Common myeloid progenitor, CD34-positive (primary cell): ENCODE results near the gene CNGA4.

Experiments used
- CTCF ChIA-PET: fragments of 350-600 bp; sonication (Branson Sonifier 250); formaldehyde crosslinking; loops from one replicate; lab custom pipeline; 2021; ENCODE audit warnings: antibody characterized with exemption; lab: Charles Lee
- POLR2A ChIA-PET: fragments of 350-600 bp; sonication (Branson Sonifier 250); formaldehyde crosslinking; loops from one replicate; lab custom pipeline; 2021; ENCODE audit warnings: antibody characterized with exemption; lab: Charles Lee
- DNase-seq, 3 donors: peaks; one replicate each; pipeline versions ENCODE4 v3.0.0 to v3.0.0-alpha.2; 2013
- H3K27ac ChIP-seq, 2 experiments: 1 replicate in 1 of 2; 2 replicates in 1 of 2; pipeline ENCODE4 v1.7.0; 2013; ENCODE audit warnings: inconsistent platforms in 2 of 2, low read length in 2 of 2, mild to moderate bottlenecking in 2 of 2, low read depth in 1 of 2, moderate library complexity in 1 of 2; ENCODE audit not compliant: severe bottlenecking in 2 of 2, insufficient read depth in 1 of 2, poor library complexity in 1 of 2
- H3K27me3 ChIP-seq, 5 experiments: replicated peaks in 2 of 5; 1 replicate in 3 of 5; 2 replicates in 2 of 5; pipeline versions ENCODE4 v1.6.1 to v1.7.0; 2013; ENCODE audit warnings: low read length in 4 of 5, mild to moderate bottlenecking in 2 of 5, moderate library complexity in 2 of 5, inconsistent platforms in 1 of 5; ENCODE audit not compliant: insufficient read depth in 5 of 5, control insufficient read depth in 4 of 5
- H3K36me3 ChIP-seq, 4 experiments: 1 replicate in 2 of 4; 2 replicates in 2 of 4; pipeline versions ENCODE4 v1.6.1 to v1.7.0; 2013; ENCODE audit warnings: low read length in 3 of 4, control low read depth in 1 of 4, mild to moderate bottlenecking in 1 of 4; ENCODE audit not compliant: control insufficient read depth in 4 of 4, insufficient read depth in 4 of 4
- H3K4me1 ChIP-seq, 4 experiments: 1 replicate in 3 of 4; 2 replicates in 1 of 4; pipeline versions ENCODE4 v1.6.1 to v1.7.1; 2013; ENCODE audit warnings: low read length in 3 of 4, mild to moderate bottlenecking in 3 of 4, control low read depth in 1 of 4, inconsistent platforms in 1 of 4, moderate library complexity in 1 of 4; ENCODE audit not compliant: control insufficient read depth in 4 of 4, insufficient read depth in 4 of 4; ENCODE audit errors: control extremely low read depth in 1 of 4
- H3K4me3 ChIP-seq, 7 experiments: 1 replicate in 4 of 7; 2 replicates in 3 of 7; pipeline versions ENCODE4 v1.5.1 to v1.7.0; 2013; ENCODE audit warnings: mild to moderate bottlenecking in 7 of 7, low read length in 6 of 7, moderate library complexity in 6 of 7, inconsistent platforms in 2 of 7, low read depth in 2 of 7, control low read depth in 1 of 7; ENCODE audit not compliant: insufficient read depth in 4 of 7, control insufficient read depth in 1 of 7; ENCODE audit errors: extremely low read depth in 1 of 7
- H3K9me3 ChIP-seq, 5 experiments: 1 replicate in 4 of 5; 2 replicates in 1 of 5; pipeline versions ENCODE4 v1.6.1 to v1.7.1; 2013; ENCODE audit warnings: low read length in 4 of 5, mild to moderate bottlenecking in 2 of 5, inconsistent platforms in 1 of 5, low read depth in 1 of 5, moderate library complexity in 1 of 5; ENCODE audit not compliant: control insufficient read depth in 4 of 5, insufficient read depth in 2 of 5; ENCODE audit errors: control extremely low read depth in 1 of 5
- WGBS: methylation state at CpG from one replicate; pipeline ENCODE4 v1.1.5; 2013; ENCODE audit not compliant: insufficient coverage; 5-methylcytosine and 5-hydroxymethylcytosine counted together

The CNGA4 gene

GRCh38 chr11:6200975-6201374 lies 37.9 kb upstream of the CNGA4 start:
- no peaks in the 10 kb centered on the region for H3K9me3 ChIP-seq
- H3K36me3 ChIP-seq: peaks cover 0 to 11% (median 7%) of the 10 kb centered on the region in 4 experiments
- ChIA-PET CTCF (interaction anchor here (0.9 to 1.3 kb wide), 2 partner anchors 9 to 50 kb away, joined by 3 read pairs; no protein-coding TSS in a partner anchor), POLR2A (no interaction called here)
- no peak overlapping the region for H3K27ac ChIP-seq
- H3K4me1 ChIP-seq: peaks cover 0 to 11% (median 6%) of the 10 kb centered on the region in 4 experiments
- H3K27me3 ChIP-seq: peaks cover 0 to 2% (median 0%) of the 10 kb centered on the region in 5 experiments
- H3K4me3 ChIP-seq: no peak overlapping the region
- WGBS: 100% methylated on average over 2 of the region's 4 CpGs
- DNase-seq: peak; percentile 14 to 70 (median 65)

GRCh38 chr11:6201481-6201880 lies 37.4 kb upstream of the CNGA4 start:
- peaks cover 0 to 9% (median 5%) of the 10 kb centered on the region in 4 experiments for H3K4me1 ChIP-seq
- CTCF ChIA-PET: interaction anchor here (0.9 to 1.3 kb wide), 2 partner anchors 10 to 49 kb away, joined by 3 read pairs; no protein-coding TSS in a partner anchor

GRCh38 chr11:6202041-6202440 lies 36.8 kb upstream of the CNGA4 start:
- 89% methylated on average over 1 of the region's 1 CpG for WGBS
- H3K27me3 ChIP-seq: no peaks in the 10 kb centered on the region
- H3K9me3 ChIP-seq: no peaks in the 10 kb centered on the region
- ChIA-PET CTCF (no interaction called here), POLR2A (no interaction called here)
- H3K4me3 ChIP-seq: no peak overlapping the region
- peaks cover 0 to 11% (median 7%) of the 10 kb centered on the region in 4 experiments for H3K36me3 ChIP-seq
- DNase-seq: no peak
- H3K27ac ChIP-seq: no peak overlapping the region
- H3K4me1 ChIP-seq: peaks cover 0 to 9% (median 4%) of the 10 kb centered on the region in 4 experiments

More at GRCh38 chr11:6201481-6201880, 37.4 kb upstream of the CNGA4 start:
- POLR2A ChIA-PET: no interaction called here
- peak in 2 of 3 donors; percentile 42 to 45 for DNase-seq
- Histone ChIP-seq H3K36me3 (peaks cover 0 to 11% (median 7%) of the 10 kb centered on the region in 4 experiments), H3K9me3 (no peaks in the 10 kb centered on the region), H3K27me3 (peaks cover 0 to 2% (median 0%) of the 10 kb centered on the region in 5 experiments), H3K4me3 (no peak overlapping the region), H3K27ac (no peak overlapping the region)
- WGBS: 82% methylated on average over 1 of the region's 2 CpGs

- peak in 2 of 3 donors; percentile 19 to 36 for DNase-seq
- POLR2A ChIA-PET: no interaction called here
- 8% methylated on average over 2 of the region's 3 CpGs for WGBS
- H3K4me1 ChIP-seq: peaks cover 0 to 9% (median 4%) of the 10 kb centered on the region in 4 experiments
- H3K27me3 ChIP-seq: no peaks in the 10 kb centered on the region
- no peaks in the 10 kb centered on the region for H3K9me3 ChIP-seq
- H3K36me3 ChIP-seq: peaks cover 0 to 12% (median 8%) of the 10 kb centered on the region in 4 experiments
- CTCF ChIA-PET: interaction anchor here (0.9 kb wide), 1 partner anchor 12 kb away, joined by 6 read pairs; no protein-coding TSS in a partner anchor
- H3K4me3 ChIP-seq: no peak overlapping the region
- H3K27ac ChIP-seq: no peak overlapping the region
These were observed 35.6 kb upstream of the CNGA4 start for GRCh38 chr11:6203327-6203726.

GRCh38 chr11:6204706-6205105 lies 34.2 kb upstream of the CNGA4 start:
- no peaks in the 10 kb centered on the region for H3K27me3 ChIP-seq
- no peaks in the 10 kb centered on the region for H3K9me3 ChIP-seq
- peak in 1 of 3 donors; percentile 8 for DNase-seq
- peaks cover 0 to 14% (median 8%) of the 10 kb centered on the region in 4 experiments for H3K36me3 ChIP-seq
- peaks cover 0 to 9% (median 4%) of the 10 kb centered on the region in 4 experiments for H3K4me1 ChIP-seq
- ChIA-PET POLR2A (no interaction called here), CTCF (no interaction called here)
- no peak overlapping the region for H3K4me3 ChIP-seq
- H3K27ac ChIP-seq: no peak overlapping the region
- no CpG with 5 or more reads among the region's 1 CpG for WGBS

GRCh38 chr11:6205366-6205765 lies 33.5 kb upstream of the CNGA4 start, which contains the start of gene C11orf42:
Gene C11orf42 (plus strand): TSS chr11:6205557. CDS start chr11:6205616, 59 bp downstream.
- DNase-seq: no peak
- H3K27ac ChIP-seq: no peak within 1 kb of the TSS
- ChIA-PET POLR2A (no interaction called here), CTCF (no interaction called here)
- H3K4me3 ChIP-seq: no peak within 1 kb of the TSS
- no peaks in the 10 kb centered on the region for H3K27me3 ChIP-seq
- no CpG with 5 or more reads among the region's 1 CpG for WGBS
- H3K9me3 ChIP-seq: no peaks in the 10 kb centered on the region
- peaks cover 0 to 9% (median 4%) of the 10 kb centered on the region in 4 experiments for H3K4me1 ChIP-seq
- H3K36me3 ChIP-seq: peaks cover 0 to 21% (median 12%) of the 10 kb centered on the region in 4 experiments

GRCh38 chr11:6206456-6207180 lies 32.3 kb upstream of the CNGA4 start:
- POLR2A ChIA-PET: interaction anchor here (0.6 kb wide), 1 partner anchor 466 kb away, joined by 5 read pairs; no protein-coding TSS in a partner anchor
- DNase-seq: no peak
- no peak overlapping the region for H3K27ac ChIP-seq
- WGBS: 89% methylated on average over 3 of the region's 3 CpGs
- no peak overlapping the region for H3K4me3 ChIP-seq
- peaks cover 0 to 32% (median 21%) of the 10 kb centered on the region in 4 experiments for H3K36me3 ChIP-seq
- CTCF ChIA-PET: interaction anchor here (1.4 kb wide), 1 partner anchor 9 kb away, joined by 5 read pairs; no protein-coding TSS in a partner anchor
- no peaks in the 10 kb centered on the region for H3K27me3 ChIP-seq
- no peaks in the 10 kb centered on the region for H3K9me3 ChIP-seq
- H3K4me1 ChIP-seq: peaks cover 0 to 5% (median 0%) of the 10 kb centered on the region in 4 experiments
